HG03575 (cell line): ENCODE measurements around the gene KIF3B.
"Not testable (repeated sequence)": the region's sequence is repeated elsewhere in the genome, so short reads cannot be mapped to it uniquely, and the experiment has no call there.

Source experiments
- ATAC-seq: cut with Tn5 transposase; IDR thresholded peaks from one replicate; pipeline ENCODE4 v1.9.1; 2021; ENCODE audit not compliant: unreplicated experiment, insufficient number of reproducible peaks, low FRiP score; ENCODE audit errors: extremely low read depth

Gene KIF3B

DNA sequence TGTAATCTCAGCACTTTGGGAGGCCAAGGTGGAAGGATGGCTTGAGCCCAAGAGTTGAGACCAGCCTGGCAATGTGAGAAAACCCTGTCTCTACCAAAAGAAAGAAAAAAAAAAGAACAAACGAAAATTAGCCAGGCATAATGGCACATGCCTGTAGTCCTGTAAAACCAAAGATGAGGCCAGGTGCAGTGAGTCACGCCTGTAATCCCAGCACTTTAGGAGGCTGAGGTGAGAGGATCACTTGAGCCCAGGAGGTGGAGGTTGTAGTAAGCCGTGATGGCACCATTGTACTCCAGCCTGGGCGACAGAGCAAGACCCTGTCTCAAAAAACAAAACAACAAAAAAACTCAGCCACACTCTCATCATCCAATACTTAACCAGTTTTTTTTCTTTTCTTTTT is 32.5 kb upstream of the KIF3B start:
- no peak for ATAC-seq

DNA sequence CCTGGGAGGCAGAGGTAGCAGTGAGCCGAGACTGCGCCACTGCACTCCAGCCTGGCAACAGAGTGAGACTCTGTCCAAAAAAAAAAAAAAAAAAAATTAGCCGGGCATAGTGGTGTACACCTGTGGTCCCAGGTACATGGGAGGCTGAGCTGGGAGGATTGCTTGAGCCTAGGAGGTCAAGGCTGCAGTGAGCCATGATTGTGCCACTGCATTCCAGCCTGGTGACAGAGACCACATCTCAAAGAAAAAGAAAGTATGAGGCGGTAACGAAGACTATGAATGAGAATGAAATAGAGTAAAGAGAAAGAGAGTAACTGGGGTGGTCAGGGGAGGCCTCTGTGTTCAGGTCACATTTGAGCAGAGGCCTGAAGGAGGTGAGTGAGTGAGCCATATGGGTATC is 31.2 kb upstream of the KIF3B start:
- ATAC-seq, result not testable (repeated sequence)

DNA sequence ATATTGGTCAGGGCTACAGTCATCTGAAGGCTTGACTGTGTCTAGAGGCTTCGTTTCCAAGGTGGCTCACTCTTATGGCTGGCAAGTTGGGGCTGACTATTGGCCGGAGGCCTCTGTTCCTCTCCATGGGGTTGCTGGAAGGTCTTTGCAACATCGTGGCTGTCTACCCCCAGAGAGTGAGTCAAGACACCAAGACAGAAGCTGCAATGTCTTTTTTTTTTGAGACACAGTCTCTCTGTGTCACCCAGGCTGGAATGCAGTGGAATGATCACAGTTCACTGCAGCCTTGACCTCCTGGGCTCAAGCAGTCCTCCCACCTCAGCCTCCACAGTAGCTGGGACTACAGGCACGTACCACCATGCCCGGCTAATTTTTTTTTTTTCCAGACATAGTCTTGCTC is 29.4 kb upstream of the KIF3B start:
- ATAC-seq, result no peak

DNA sequence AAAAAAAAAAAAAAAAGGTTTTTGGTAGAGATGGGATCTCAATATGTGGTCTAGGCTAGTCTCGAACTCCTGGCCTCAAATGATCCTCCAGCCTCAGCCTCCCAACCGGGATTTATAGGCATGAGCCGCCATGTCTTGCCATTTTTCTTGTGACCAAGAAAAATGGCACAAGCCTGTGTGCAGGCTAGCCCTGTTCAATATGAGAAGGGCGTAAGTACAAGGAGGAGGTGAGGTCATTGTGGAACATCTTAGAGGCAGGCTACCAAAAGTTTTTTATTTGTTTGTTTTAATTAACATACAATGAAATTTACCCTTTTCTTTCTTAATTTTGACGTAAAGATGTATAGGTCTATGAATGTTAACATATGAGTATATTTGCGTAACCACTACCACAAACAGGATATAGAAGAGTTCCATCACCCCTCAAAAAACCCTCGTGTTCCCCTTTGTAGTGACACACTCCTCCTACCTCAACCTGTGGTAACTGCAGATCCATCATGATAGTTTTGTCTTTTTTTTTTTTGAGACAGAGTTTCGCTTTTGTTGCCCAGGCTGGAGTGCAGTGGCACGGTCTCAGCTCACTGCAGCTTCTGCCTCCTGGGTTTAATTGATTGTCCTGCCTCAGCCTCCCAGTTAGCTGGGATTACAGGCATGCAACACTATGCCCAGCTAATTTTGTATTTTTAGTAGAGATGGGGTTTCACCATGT is 28.3 kb upstream of the KIF3B start:
- ATAC-seq, result no peak

DNA sequence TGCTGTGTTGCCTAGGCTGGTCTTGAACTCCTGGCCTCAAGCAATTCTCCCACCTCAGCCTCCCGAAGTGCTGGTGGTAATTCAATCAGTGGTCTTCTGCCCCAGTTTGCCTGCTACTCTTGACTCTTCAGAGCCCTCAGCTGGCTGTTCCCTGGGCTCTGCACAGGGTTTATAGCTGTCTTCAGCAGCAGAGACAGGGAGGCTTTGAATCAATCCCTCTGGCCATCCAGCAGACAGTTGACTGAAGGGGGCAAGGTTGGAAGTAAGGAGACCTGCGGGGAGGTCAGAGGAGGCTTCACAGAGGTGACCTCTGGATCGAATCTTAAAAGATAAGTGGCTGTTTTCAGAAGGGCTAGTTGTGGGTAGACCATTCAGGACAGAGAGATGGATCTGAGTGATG is 26.0 kb upstream of the KIF3B start:
- ATAC-seq, result no peak

DNA sequence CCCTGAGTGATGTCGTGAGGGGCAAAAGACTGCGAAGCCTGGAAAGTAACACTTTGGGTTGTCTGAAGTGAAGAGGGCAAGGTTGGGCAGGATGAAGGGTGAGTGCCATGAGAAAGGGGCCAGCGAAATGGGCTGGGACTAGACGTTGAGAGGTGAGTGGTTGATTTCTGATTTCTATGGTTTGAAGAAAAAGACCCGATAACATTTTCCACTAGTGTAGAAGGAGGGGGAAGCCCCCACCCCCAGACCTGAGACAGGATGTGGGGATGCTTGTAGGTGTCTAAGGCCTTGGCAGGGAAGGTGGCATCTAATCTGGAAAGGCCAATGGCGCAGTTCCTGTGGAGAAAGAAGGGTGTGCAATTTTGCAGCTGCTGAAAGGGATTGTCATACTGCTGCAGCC is 25.3 kb upstream of the KIF3B start:
- no peak for ATAC-seq

DNA sequence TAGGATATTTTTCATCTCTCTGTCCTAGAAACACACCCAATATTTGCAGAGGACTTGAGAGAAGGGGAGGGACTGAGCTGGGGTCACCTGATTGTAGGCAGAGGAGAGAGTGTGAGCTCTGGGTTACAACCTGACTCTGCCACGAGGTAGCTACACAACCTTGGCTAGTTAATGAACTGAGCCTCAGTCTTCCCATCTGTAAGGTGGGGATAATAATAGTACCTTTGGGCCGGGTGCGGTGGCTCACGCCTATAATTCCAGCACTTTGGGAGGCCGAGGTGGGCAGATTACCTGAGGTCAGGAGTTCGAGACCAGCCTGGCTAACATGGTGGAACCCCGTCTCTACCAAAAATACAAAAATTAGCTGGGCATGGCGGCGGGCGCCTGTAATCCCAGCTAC is 16.5 kb upstream of the KIF3B start:
- ATAC-seq, result not testable (repeated sequence)

DNA sequence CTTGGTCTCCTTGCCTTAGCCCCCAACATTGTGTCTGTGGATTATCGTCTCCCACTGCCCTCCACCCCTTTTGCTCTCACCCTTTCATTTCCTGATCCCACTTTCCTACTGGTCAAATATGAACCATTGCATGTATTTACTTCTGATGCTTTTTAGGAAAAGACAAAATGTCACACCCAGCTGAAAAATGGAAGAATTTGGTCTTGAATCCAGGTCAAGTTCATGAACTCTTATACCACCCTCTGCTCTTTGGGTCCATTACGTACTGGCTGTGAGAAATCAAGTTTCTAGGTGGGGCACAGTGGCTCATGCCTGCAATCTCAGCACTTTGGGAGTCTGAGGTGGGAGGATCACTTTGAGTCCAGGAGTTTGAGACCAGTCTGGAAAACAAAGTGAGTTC is 15.8 kb upstream of the KIF3B start:
- no peak for ATAC-seq

DNA sequence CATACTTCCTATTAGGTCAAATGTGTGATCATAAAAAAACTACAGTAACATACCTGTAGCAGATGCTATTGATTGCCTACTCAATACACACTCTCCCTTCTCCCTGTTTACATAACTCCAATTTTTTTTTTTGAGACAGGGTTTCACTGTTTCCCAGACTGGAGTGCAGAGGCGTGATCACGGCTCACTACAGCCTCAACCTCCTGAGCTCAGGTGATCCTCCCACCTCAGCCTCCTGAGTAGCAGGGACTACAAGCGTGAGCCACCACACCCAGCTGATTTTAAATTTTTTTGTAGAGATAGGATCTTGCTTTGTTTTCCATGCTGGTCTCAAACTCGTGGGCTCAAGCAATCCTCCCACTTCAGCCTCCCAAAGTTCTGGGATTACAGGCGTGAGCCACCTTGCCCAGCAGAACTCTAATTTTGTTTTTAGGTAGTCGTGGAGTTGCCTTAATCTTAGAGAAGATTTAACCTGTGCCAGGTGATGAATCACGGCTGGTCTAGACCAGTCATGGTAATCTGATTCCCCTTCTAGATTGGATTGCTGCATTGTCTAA is 14.0 kb upstream of the KIF3B start:
- ATAC-seq, result no peak

DNA sequence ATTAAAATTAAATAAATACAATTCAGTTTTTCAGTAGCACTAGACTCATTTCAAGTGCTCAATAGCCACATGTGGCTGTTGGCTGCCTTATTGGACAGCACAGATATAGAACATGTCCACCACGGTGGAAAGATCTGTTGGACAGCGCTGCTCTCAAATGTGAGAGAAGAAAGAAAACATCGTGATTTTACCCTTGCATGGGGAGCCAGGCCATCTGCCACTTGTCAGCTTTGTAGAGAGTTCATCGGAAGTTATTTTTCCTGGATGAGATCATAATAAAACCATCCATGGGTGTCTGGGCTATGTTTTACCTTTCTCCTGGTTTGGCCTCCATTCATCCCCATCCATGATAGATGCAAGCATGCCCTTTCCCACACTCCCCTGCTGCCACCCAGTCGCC is 5.8 kb upstream of the KIF3B start:
- no peak for ATAC-seq

DNA sequence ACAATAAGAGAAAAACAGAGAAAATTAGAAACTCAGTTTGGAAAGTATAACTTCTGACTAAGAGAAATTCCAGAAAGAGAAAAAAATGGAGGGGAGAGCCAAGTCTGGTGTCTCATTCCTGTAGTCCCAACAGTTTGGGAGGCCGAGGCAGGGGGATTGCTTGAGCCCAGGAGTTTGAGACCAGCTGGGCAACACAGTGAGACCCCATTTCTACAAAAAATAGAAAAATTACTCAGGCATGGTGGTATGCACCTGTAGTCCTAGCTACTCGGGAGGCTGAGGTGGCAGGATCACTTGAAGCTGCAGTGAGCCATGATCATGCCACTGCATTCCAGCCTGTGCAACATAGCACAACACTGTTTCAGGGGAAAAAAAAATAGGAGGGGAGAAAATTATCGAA is 3.1 kb upstream of the KIF3B start:
- ATAC-seq, result no peak

DNA sequence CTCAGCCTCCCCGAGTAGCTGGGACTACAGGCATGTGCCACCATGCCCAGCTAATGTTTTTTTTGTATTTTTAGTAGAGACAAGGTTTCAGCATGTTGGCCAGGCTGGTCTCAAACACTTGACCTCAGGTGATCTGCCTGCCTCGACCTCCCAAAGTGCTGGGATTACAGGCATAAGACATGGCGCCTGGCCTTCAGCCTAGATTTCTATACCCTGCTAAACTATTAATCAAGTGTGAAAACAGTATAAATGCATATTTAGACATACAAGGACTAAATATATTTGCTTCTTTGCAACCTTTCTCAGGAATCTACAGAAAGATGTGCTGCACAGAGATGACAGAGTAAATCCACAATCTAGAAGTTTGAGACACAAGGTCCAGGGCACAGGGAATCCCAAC is 2.3 kb upstream of the KIF3B start:
- not testable (repeated sequence) for ATAC-seq

DNA sequence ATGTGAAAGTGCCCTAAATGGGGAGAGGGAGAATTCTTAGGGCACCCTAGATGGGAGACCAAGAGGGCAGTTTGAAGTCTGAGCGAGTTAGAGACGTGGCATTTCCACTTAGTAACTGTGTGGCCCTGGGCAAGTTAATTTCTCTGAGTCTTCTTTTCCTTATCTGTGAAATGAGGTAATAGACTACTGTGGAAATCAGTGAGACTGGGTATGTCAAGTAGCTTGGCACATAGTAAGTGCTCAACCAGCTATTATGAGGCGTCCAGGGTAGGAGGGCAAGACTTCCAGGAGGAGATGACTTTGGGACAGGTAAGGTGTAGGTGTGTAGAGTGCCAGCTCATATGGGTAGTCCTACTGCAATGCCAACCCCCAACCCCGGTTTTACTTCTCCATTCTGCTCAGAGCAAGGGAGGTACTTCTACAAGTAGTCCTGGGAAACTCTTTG is 770 bp downstream of the KIF3B start:
- no peak for ATAC-seq

DNA sequence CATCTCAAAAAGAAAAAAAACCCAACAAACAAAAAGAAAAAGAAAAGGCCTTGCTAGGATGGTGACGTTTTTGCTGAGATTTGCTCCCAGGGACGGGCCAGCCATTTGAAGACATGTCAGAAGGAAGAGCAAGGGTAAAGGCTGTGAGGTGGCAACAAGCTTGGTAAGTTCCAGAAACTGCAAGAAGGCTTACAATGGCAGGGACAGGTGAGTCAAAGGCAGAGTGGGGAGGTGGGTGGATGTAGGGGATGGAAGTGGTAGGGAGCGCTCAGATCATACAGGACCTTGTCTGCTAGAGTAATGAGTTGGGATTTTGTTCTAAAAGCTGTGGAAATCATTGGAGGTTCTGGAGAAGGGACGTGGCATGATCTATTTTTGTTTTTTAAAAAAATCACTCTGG is 4.3 kb downstream of the KIF3B start:
- ATAC-seq, result no peak

DNA sequence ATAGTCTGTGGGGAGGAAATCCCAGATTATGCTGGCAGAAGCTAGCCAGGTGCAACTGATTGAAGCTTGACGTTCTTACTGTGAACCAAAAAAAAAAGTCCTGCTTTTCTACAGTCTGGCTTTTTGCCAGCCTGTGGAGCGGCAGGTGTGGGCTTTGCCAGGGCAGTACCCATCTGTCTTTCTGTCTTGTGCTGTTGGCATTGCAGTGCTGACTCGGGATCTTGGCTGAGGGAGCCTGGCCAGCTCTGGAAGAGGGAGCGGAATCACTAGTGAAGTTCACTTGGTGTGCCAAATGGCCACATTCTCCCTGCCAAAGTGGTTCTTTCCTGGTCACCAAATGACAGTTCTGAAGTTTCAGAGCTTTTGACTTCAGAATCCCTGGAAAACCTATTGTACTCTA is 5.0 kb downstream of the KIF3B start:
- no peak for ATAC-seq

DNA sequence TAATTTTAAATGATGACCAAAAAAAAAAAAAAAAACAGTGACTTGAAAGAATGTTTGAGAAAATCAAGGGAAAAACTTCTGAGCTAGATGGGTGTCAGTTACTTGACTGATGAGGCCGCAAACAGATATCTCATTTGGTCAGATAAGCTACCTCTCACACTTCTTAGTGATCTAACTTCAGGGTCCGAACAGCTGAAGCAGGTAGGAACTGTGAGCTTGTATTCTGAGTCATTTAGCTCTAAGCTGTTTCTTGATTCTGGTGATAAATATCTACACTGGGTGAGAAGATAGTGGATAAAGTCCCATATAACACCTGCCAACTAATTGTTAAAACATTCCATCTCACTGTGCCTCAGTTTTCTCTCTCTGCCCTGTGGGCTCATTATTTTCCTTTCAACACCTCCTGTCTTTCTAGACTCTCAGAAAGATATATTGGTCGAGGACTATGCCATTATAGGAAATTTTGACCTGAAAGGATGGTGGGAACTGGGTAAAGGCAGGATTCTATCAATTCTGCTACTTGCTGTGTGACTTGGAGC is 7.7 kb downstream of the KIF3B start:
- no peak for ATAC-seq

DNA sequence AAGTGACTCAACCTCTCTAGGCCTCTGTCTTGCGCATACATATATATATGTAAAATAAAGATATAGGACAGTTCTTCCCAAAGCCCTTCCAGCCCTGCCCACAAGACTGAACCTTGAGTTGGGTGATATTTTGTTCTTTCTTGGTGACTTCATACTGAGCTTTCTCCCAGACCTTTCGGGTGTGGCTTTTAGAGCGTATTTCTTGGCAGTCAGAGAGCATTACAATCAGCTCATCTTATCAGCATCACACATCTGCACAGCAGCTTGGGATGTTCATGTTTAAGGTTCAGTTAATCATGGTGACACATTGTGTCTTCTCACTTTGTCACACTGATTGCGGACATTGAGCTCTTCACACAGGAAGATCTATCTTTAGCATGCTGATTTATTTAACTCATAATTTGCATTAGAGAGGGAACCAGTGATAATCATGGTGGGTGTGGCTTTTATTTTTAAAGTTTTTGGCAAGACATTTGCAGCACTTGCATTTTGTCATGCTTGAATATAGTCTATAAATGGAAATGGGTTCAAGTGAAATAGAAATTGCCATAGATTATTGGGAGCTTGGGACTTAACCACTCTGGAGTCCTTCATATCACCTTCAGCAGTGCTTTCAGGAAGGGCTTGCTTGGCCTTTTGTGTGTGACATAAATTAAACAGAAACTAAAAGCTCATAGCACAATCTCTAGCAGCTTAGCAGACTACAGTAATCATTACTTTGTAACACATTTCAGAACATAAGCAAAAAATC is 8.3 kb downstream of the KIF3B start:
- ATAC-seq, result no peak

DNA sequence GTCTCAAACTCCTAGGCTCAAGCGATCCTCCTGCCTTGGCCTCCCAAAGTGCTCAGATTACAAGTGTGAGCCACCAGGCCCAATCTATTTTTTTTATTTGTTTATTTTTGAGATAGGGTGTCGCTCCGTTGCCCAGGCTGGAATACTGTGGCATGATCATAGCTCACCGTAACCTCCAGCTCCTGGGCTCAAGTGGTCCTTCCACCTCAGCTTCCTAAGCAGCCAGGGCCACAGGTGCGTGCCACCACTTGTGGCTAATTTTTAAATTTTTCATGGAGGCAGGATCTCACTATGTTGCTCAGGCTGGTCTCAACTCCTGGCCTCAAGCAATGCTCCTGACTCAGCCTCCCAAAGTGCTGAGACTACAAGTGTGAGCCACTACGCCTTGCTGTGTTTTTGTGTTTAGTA is 9.8 kb downstream of the KIF3B start:
- no peak for ATAC-seq

DNA sequence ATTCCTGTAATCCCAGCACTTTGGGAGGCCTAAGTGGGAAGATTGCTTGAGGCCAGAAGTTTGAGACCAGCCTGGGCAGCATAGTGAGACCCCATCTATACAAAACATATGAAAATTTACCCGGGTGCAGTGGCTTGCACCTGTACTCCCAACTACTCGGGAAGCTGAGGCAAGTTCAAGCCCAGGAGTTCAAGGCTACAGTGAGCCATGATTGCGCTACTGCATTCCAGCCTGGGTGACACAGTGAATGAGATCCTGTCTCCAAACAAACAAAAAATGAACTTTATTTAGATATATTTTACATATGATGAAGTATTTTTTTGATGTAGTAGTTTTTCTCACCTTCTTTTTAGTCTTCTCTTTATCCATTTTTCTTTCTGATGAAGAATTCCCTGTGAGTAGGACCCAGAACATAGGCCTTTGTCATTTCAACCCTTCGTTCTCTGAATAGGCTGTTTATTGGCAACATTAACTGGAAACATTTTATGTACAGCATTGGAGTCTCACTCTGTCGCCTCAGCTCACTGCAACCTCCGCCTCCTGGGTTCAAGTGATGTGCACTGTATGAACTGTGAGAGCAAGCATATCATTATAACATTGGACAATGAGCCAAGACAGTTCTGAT is 10.9 kb downstream of the KIF3B start:
- ATAC-seq, result no peak

DNA sequence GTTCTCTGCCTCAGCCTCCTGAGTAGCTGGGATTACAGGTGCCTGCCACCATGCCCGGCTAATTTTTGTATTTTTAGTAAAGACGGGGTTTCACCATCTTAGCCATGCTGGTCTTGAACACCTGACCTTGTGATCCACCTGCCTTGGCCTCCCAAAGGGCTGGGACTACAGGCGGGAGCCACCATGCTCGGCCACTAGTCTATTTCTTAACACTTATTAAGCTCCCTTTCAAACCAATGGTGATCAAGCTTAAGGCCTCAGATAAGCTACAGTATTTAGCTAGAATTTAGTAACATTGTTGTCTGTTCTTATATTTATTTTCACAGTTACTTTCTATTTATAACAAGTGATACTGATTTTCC is 11.8 kb downstream of the KIF3B start:
- ATAC-seq, result not testable (repeated sequence)
